ENCODE results near the gene LAGE3. TPM values are rescaled to one million over a fixed set of nuclear protein-coding genes. Genes with fewer than 3 reads are reported as not detected.

The LAGE3 gene
- total and polyA plus RNA-seq, 3 donors from 2014 or later: 12.4 to 30.9 (median 29.1) TPM

GRCh38 chrX:154463611-154464220 lies 15.4 kb downstream of the LAGE3 start:
- no peak for DNase-seq
- Histone ChIP-seq H3K9me3 (no peaks in the 10 kb centered on the region), H3K36me3 (ENCODE audit: low read depth, missing control alignments) (no peaks in the 10 kb centered on the region), H3K27ac (no peak overlapping the region), H3K27me3 (no peaks in the 10 kb centered on the region), H3K4me3 (no peak overlapping the region), H3K4me1 (no peaks in the 10 kb centered on the region)
- TF ChIP-seq POLR2A (IDR thresholded peaks at IDR 0.05): no peak
- intact Hi-C loops (cut with DNase I; ENCODE audit: low total_unique reads): no loop called here
- WGBS, 2 donors: 90% methylated on average over 6 of the region's 36 CpGs; no CpG with 5 or more reads in 1 of the 2 donors

DNA sequence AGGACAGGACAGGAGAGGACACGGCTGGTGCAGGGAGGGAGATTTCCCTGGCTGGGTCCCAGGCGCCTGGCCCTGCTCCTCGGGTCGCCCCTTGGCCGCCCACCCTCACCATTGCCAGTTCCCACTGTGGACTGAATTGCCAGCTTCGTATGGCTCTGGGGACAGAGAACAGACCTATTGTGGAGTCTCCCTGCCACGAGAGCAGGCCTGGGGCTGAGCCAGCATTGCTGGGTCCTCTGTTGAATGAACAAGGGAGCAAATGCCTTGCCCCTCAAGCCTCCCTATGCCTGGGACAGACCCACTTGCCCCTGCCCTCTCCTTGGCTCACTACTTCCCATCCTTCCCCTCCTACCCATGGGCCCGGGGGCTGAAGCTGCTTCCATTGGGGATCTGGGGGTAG lies 16.7 kb downstream of the LAGE3 start:
- Histone ChIP-seq H3K36me3 (ENCODE audit: low read depth, missing control alignments) (no peaks in the 10 kb centered on the region), H3K4me3 (no peak overlapping the region), H3K27ac (no peak overlapping the region), H3K9me3 (no peaks in the 10 kb centered on the region), H3K4me1 (no peaks in the 10 kb centered on the region), H3K27me3 (no peaks in the 10 kb centered on the region)
- TF ChIP-seq CTCF (IDR thresholded peaks at IDR 0.05) (no peak), POLR2A (IDR thresholded peaks at IDR 0.05) (no peak)
- intact Hi-C loops (cut with DNase I; ENCODE audit: low total_unique reads): no loop called here
- DNase-seq: no peak
- 63% methylated on average over 8 of the region's 8 CpGs; no CpG with 5 or more reads in 1 of the 2 donors for WGBS, 2 donors

- Histone ChIP-seq H3K27ac (no peak overlapping the region), H3K4me3 (no peak overlapping the region), H3K36me3 (ENCODE audit: low read depth, missing control alignments) (no peaks in the 10 kb centered on the region), H3K4me1 (no peaks in the 10 kb centered on the region), H3K27me3 (no peaks in the 10 kb centered on the region), H3K9me3 (no peaks in the 10 kb centered on the region)
- intact Hi-C loops (cut with DNase I; ENCODE audit: low total_unique reads): no loop called here
- no peak for DNase-seq
- no peak for TF ChIP-seq CTCF (IDR thresholded peaks at IDR 0.05)
- no peak for TF ChIP-seq POLR2A (IDR thresholded peaks at IDR 0.05)
- WGBS, 2 donors: 84% methylated on average over 17 of the region's 26 CpGs; no CpG with 5 or more reads in 1 of the 2 donors
These were observed 18.8 kb downstream of the LAGE3 start for GRCh38 chrX:154460326-154460725.

DNA sequence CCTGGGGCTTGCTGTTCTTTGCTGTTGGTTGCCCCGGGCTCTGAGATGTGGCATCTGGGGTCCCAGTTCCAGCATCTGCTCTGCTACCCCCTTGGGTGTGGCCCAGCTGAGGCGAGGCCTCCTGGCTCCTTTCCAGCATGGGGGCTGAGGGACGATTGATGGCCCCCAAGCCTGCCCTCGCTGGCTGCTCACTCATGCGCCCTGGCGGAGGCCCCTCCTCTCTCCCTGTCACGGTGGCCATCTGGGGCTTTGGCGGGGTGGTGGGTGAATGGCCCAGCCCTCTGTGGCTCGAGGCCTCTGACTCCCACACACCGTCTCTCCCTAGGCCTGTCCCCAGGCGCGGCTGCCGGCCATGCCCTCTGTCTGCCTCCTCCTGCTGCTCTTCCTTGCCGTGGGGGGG lies 19.2 kb downstream of the LAGE3 start:
- TF ChIP-seq POLR2A (IDR thresholded peaks at IDR 0.05) (no peak), CTCF (IDR thresholded peaks at IDR 0.05) (no peak)
- peak; percentile 21 for DNase-seq
- WGBS, 2 donors: 31% methylated on average over 12 of the region's 14 CpGs; no CpG with 5 or more reads in 1 of the 2 donors
- intact Hi-C loops (cut with DNase I; ENCODE audit: low total_unique reads): no loop called here
- no peaks in the 10 kb centered on the region for H3K9me3 ChIP-seq
- H3K27ac ChIP-seq: no peak overlapping the region
- no peaks in the 10 kb centered on the region for H3K27me3 ChIP-seq
- no peaks in the 10 kb centered on the region for H3K36me3 ChIP-seq (ENCODE audit: low read depth, missing control alignments)
- H3K4me1 ChIP-seq: no peaks in the 10 kb centered on the region
- no peak overlapping the region for H3K4me3 ChIP-seq

GRCh38 chrX:154458954-154459778 lies 19.9 kb downstream of the LAGE3 start:
- no peaks in the 10 kb centered on the region for H3K4me1 ChIP-seq
- no peaks in the 10 kb centered on the region for H3K36me3 ChIP-seq (ENCODE audit: low read depth, missing control alignments)
- TF ChIP-seq CTCF (IDR thresholded peaks at IDR 0.05) (no peak), POLR2A (IDR thresholded peaks at IDR 0.05) (no peak)
- WGBS, 2 donors: 15 to 30% methylated on average over 2 to 13 of the region's 15 CpGs
- H3K27ac ChIP-seq: no peak overlapping the region
- no peaks in the 10 kb centered on the region for H3K27me3 ChIP-seq
- peak; percentile 38 for DNase-seq
- peak overlapping the region; percentile 55 to 66 for H3K4me3 ChIP-seq
- no peaks in the 10 kb centered on the region for H3K9me3 ChIP-seq
- intact Hi-C loops (cut with DNase I; ENCODE audit: low total_unique reads): no loop called here
